Suppressor macrophage (primary cell): Measurements from ENCODE around the gene PLPP1.

Experiments
- DNase-seq, 4 experiments: peaks; one replicate each; pipeline ENCODE4 v3.0.0-alpha.2; 2020 to 2022

The PLPP1 gene

DNA sequence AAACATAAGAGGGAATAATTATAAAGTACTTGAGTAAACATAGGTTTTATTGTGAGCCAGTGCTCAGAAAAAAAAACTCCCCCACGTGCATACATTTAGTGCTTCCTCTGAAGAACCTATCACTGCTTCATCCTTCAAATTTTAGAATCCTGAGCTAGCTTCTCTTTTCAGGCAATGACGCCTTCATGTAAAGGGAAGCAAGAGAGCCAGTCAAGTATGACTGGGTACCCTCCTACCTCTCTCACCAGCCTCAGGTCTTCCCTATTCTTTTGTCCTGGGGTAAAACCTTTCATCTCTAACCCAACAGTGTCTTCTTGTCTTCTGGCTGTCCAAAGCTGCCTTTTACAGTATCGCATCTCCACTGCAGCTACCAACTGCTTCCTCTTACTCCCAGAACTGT is 32.0 kb downstream of the PLPP1 start:
- no peak for DNase-seq

DNA sequence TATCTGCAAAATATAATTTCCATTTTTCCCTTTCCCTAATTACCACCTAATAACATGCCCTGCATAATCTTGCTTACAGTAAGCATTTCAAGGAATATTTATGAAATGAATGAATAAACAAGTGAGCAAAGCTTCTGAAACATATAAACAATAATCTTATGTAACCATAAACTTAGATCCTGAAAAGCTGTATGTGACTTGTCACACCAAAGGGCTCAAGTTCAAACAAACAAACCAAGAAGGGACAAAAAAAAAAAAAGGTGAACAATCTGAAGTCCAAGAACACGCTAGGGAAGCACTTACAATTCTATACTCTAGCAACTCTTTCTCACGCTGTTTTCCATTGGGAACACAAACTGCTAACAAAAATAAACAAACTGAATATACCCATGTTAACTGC is 36.3 kb downstream of the PLPP1 start:
- DNase-seq, result no peak

DNA sequence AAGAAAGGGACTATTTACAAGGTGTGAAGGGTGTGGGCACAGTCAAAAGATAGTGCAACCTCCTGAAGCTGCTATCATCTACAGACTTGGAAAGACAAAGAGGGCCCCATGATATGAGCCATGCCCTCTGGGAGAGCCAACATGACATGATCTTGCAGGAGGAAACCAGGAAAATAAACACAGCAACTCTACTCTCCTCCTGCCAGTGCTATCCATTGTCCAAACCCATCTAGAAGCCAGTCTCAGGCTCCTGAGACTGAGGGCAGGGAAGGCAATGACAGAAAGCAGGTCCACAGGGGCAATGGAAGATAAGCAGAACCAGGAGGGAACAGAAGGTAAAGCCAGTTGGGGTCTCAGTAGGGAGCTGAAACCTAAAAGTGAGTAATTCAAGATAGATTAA is 37.1 kb downstream of the PLPP1 start:
- no peak for DNase-seq

DNA sequence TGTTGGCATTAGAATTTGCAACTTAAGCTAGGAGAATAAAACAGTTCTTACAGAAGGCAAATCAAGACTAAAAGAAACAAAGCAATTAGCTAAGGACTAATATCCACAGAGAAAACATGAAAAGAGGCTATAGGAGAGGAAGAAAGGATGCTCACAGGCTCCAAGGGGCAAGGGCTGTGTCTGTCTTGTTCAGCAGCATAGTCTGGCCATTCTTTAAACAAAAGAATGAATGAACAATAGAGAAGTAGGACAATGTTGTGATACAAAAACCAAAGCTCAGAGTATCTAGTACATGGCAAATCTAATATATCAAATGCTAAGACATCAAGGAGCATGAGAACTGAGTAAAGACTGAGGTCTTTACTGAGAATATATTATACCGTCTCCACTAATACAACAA is 39.5 kb downstream of the PLPP1 start:
- DNase-seq, result no peak

DNA sequence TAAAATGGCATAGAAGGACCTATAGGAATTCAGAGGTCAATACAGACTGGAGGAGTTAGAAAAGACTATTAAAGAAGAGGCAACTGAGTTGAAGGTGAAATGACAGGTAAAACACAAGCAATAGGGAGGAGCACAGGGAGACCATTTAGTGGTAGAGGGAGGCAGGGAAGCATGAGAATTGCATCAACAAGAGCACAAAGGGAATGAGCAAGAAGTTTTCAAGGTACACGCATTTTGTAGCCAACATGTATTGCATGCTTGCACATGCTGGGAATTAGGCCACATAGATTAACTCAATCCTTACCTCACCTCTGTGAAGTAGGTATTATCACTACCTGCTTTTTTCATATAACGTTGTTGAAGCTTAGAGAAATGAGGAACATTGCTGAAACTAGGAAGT is 42.3 kb downstream of the PLPP1 start:
- no peak for DNase-seq

DNA sequence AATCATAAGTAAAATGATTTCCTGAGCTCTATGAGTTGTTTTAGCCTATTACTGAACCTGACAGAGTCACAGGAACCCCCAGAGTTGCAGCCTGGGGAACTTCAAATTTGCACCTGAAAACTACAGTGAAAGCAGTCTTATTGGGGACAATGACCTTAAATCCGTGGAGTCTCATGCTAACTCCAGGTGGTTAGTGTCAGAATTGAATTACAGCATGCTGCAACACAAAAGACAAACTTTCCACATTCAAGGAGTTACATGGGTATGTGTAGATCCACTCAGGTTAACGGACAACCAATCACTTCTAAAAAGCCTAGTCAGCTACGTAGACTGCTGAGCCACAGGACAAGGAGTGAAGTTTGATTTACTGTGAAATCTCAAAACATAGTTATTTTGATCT is 49.7 kb downstream of the PLPP1 start:
- no peak for DNase-seq

DNA sequence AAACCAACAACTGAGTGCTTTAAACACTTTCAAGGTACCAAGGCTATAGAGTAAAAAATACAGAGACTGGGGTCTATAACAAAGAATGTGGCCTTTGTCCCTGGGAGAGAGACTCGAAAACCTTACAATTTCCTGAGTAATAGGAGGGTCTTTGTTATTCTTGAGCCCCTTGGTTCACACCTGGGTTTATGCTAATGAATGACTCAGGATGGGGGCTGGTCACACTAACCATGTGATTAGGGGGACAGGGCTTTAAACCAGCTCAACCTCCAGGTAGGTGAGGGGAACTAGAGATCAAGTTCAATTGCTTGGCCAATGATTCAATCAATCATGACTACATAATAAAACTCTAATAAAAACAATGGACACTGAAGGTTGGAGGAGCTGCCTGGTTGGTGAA is 50.2 kb downstream of the PLPP1 start:
- no peak for DNase-seq

DNA sequence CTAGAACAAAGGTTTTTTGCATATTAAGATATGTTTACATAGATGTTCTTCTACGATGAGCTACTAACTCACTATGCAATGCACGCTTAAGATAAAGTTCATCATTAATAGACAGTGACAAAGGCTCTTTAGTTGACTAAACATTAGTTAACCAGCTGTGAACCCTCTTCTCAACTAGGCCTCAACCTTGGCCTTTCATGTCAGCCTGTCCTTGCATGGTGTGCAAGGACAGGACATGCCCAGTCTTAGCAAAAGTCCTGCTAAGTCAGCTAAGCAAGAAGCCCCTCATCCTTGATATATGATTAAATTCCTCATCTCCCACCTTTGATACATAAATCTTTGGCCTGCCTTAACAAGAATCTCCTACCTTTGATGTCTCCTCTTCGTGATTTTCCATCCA is 50.9 kb downstream of the PLPP1 start:
- no peak for DNase-seq

DNA sequence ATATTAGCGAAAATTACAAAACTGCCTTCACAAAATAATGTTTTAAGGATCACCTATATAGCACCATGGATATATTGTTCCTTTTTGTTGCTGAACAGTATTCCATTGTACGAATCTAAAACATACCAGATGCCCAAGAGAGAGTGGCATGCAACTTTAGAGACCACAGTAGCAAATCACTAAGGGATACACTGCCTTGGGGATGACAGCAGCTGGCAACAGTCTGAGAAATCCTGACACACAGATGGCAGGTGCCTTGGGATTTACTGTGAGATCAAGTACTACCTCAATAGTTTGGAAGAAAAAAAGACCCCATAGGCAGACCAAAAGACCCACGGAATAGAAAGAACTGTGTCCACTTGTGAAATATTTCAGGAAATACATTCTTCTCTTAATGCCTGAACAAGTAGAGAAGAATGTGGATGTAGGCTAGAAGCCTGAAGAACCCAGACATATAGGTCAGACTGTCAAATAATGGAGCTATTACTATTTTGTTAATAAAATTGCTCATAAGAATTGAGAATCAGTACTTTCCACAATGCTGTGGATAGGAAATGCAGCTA is 53.4 kb downstream of the PLPP1 start:
- DNase-seq, result no peak

DNA sequence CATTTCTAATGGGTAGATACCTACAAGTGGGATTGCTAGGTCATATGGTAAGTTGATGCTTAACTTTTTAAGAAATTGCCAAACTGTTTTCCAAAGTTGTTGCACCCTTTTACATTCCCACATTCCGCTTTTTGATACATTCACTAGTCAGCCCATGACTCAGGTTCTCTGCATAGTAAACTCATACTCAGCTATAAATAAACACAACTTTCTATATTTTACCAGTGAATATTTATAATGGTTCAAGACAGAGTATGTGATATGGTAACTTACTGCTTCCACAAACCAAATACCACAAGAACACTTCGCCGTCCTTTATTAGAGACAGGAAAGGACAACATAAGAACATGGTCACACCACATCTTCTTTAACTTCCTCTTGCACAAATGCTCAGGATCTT is 54.0 kb downstream of the PLPP1 start:
- DNase-seq, result no peak

DNA sequence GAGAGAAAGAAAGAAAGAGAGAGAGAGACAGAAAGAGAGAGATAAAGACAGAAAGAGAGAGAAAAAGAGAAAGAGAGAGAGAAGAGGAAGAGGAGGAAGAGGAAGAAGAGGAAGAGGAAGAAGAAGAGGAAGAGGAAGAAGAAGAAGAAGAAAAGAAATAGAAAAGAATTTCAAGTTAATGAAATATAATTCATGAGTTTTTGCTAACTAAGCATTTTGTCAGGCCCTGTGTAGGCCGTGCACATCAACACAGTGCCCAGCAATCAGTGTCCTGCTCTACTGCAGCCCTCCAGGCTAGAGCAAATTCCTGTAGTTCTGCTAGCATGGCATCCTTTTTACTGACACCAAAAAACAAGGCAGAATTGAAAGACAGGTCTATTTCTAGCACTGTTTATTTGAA is 62.1 kb downstream of the PLPP1 start:
- DNase-seq, result no peak

DNA sequence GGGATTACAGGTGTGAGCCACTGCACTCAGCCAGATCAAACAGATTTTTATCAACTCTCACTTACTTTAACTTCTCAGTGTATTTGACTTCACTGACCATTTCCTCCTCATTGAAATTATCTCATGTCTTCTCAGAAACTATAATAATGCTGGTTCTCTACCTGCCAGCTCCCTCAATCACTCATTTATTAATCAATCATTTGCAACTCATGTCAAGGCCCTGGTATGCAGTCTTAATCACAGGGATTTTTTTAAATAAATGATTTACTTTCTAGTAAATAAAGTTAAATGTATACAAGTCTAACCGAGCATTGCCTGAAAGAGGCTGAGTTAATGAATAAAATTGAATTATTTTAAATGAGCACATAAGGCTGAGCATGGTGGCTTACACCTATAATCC is 63.3 kb downstream of the PLPP1 start:
- no peak for DNase-seq

DNA sequence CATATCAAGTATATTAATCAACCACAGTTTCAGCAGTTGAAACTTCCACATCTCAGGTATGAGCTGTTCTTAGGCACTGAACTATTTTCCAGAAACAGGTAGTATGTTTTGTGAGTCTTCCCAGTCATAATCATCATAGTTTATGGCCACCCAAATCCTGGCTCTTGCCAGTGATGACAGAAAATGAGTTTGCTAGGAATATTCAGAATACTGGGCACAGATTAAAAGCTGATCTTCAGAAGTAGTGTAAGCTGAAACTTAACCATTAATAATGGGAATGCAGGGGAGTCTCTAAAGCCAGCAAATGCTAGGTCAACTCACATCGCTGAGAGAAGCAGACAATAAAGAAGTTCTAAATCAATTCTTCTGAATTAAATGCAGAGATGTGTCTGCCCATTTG is 64.5 kb downstream of the PLPP1 start:
- no peak for DNase-seq

DNA sequence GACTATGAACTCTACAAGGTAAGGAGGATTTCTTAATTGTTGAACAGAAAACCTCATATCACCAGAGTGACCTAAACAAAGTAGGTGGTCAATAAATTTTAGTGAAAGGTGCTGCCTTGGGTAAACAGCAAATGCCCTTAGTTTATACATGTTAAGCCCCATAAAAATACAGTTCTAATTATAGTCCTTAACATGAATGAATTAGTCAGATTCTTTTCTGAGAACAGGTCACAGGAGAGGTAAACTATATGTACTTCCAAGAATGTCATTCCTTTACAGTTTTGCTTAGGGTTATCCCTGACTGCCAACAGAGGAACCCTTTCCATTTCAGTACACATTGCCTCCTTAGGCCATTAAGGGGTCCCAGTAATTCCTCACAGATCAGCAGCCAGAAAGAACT is 64.9 kb downstream of the PLPP1 start:
- no peak for DNase-seq

DNA sequence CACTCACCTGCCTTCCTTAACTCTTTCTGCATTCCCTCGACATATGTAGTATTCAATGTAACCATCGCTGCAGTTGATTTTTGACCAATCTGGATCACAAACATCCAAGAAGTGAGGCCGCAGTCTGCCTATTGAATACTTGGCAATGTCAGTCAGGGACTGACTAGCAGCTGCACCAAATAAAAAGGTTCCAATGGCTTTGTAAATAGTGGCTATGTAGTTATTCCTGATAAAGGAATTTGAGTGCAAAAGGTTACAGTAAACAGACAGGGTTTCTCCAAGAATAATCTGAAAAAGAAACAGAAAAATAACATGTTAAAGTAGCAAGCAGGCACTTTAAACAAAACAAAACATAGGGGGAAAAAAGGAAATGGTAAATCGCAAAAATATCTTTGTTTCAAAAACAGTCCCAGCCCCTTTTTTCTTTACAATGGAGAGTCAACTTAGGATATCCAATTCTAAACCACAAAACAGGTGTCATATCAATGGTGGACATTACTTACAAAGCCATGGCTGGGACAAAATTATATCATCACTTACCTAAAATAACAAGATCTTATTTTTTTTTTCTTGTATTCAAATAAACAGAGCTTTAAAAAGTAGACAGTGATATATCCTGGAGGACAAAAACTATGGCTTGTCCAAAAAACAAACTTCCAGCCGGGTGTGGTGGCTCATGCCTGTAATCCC is 66.8 kb downstream of the PLPP1 start:
- no peak for DNase-seq

DNA sequence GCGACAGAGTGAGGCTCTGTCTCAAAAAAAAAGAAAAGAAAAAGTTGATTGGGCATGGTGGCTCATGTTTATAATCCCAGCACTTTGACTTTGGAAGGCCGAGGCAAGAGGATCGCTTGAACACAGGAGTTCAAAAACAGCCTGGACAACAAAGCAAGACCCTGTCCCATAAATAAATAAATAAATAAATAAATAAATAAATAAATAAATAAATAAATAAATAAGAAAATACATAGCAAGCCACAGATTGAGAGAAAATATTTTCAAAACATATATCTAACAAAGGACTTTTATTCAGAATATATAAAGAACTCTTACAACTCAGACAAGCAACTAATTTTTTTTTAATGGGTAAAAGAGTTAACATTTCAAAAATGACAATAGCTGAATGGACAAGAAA is 71.2 kb downstream of the PLPP1 start:
- no peak for DNase-seq

DNA sequence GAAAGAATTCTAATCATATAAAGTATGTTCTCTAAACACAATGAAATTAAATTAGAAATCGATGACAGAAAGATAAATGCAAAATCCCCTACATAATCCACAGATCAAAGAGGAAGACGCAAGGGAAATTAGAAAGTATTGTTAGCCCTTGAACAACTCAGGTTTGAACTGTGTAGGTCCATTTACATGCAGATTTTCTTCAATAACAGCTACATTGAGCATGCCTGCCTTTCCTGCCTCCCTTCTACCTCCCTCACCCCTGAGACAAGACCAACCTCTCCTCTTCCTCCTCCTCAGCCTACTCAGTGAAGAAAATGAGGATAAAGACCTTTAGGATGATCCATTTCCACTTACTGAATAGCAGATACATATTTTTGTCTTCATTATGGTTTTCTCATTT is 75.2 kb downstream of the PLPP1 start:
- DNase-seq, result no peak

DNA sequence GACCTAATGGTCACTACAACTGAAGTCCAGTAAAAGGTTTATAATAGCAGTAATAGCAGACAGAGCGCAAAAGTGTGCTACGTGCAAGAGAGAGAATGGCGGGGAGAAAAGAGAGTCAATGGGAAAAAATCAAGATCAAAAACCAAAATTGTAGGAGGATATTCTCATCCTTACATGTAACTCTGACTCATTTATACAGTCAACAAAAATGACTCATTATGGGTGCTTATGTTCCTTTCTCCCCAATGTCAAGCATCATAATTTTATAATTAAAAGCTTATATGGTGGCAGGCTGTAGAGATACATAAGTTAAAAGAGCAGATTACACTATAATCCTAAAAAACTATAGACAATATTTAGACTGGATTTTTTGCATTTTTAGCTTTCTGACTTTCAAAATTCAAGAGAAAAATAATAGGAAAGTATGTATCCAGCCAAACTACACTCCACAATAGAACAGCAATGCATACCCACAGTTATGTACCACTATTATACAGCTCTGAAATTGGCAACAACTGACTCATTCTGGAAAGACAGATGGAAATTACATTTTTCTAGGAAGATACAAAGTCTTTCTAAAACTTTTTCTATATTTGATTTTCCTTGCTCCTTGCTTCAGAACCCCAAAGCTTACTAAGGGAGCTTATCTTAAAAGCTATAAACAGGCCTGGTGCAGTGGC is 78.4 kb downstream of the PLPP1 start:
- peak in 1 of 4 experiments; percentile 8 for DNase-seq

DNA sequence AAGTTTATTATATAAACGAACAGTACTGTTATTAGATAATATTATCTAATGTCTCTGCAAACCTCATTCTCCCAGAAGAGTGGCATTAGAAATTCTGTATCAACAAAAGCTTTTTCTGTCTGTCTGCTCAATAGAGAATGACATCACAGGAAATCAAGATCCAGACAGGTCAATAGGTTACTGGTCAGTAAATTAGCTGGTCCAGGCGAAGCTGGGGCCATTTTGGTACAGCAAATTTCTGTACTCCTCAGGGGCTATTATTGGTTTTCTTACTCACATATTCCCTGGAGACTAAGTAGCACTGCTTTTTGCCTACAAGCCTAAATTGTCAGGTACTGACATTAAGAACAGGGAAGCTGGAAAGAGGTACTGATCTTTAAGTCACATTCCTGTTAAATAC is 80.5 kb downstream of the PLPP1 start:
- DNase-seq, result no peak

DNA sequence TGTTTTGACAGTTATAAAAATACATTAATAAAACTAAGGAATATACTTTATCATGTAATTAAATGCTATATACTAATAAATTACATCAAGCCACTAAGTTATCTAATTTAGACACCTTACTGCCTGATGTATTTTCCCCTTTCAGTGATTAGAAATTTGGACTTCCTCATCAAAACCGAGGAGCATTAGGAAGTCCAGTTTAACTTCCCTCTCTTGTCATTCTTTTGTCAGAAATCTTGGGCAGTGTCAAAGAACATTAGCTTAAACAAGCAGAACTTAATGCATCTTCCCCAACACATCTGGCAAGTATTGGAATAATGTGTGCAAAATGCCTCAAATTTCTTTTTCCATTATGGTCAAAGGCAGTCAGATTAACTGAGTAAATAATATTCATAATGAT is 81.6 kb downstream of the PLPP1 start:
- DNase-seq, result peak in 3 of 4 experiments; percentile 9 to 58 (median 52)

DNA sequence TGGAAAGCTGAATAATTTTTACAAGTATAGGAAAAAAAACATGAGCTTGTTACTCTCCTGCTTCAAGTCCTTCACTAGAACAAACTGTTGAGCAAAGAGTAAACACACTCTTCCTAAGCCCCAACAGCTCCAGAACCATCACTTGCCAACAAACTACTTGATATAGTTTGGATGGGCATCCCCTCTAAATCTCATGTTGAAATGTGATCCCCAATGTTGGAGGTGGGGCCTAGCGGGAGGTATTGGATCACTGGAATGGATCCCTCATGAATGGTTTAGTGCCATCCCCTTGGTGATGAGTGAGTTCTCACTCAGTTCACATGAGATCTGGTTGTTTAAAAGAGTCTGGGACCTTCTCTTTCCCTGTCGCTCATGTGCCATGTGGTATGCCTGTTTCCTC is 82.8 kb downstream of the PLPP1 start:
- no peak for DNase-seq

DNA sequence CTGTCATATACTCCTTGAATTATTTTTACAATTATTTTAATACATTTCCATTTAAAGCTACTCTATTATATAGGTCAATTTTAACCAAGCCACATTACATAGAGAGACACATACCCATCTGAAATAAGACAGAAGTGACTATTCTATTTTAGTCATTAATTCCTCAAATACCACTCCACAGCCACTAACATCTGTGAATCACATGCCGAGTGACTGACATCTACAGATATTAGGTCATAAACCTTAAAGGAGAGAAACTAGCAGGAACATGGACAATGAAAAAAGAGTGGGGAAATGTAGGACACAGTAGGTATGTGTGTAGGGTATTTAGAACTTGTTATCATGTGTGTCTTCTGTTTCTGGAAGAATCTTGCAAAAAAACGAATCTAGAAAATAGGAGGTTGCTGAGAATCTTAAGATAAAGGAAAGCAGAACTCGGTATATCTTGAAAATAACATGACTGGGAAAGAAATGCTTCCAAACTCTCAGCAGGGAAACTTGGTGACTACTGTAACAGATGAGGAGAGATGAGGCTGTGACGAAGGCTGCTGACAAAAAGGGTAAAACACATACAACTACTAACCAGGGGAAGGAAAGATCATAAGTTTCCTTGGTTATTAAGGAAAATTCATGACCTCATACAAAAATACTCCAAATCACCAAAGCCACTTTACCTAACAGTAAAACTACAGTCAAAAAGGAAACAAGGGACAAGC is 84.6 kb downstream of the PLPP1 start:
- DNase-seq, result peak in 2 of 4 experiments; percentile 24 to 33

DNA sequence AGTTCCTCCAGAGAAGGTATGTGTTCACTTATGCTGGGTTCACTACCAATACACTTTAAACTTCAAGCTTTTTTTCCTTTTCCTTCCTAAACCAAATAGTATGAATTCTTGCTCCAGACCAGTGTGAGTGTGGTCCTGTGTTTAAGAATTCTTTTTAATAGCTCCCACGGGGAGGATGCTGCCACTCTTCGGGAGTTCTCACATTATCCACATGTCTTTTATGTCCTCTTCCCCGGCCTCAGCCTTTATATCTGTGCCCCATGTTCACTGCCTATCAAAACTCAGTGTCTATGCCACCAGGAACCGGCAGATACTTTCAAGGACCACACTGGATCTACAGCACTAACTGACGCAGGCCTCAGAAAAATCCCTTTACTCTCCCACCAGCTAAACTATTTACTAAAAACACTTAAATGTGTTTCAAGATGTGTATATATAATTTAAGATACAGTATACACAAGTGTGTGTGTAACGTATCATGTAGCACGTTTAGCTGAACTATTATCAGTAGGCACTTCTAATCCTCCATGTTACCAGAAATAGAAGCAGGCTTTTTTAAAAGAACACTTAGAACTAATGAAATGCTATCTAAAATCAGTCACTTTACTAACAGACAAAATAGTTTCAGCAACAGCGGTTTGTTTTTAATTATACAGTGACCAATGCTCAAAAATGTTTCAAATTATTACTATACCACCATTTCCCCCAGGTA is 88.0 kb downstream of the PLPP1 start:
- no peak for DNase-seq
